ENCODE measurements around the gene STARD7. TPM values are rescaled to one million over a fixed set of nuclear protein-coding genes. Genes with fewer than 3 reads are reported as not detected.

The STARD7 gene
- polyA plus RNA-seq, 1 donor (not counting 4 experiments of a cell fraction or from before 2014, with no cell fraction given): 73.4 TPM

DNA sequence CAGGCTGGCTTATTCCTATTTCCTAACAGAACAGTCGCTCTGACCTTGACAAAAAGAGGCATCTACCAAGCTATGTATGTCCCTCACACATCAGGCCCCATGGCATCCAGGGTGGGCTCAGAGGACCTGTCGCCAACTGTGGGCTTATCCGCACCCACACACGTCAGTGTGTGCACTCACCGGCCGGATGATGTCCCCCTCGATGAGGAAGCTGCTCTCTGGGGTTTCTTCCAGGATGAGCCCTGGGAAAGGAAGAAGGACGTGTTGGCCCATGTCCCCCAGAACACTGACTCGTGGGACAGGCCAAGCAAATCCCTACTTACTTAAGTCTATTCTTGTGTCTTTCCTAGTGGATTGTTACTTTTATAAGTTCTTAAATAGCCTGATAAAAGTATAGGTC, 73.5 kb downstream of the STARD7 start:
- Histone ChIP-seq H3K36me3 (ENCODE audit: control insufficient read depth in 2 of 2, extremely low read depth in 1 of 2, insufficient read depth in 2 of 2, low read length in 2 of 2) (no peaks in the 10 kb centered on the region), H2AFZ (ENCODE audit: control insufficient read depth, low read length) (no peak overlapping the region), H3K27ac (ENCODE audit: control insufficient read depth, insufficient read depth, low read length) (no peak overlapping the region), H3K4me2 (ENCODE audit: control insufficient read depth, extremely low read depth, insufficient read depth, low read depth, low read length) (no peak overlapping the region), H3K9me1 (ENCODE audit: control insufficient read depth, extremely low read depth, insufficient read depth, low read length) (no peaks in the 10 kb centered on the region), H3K79me2 (ENCODE audit: control insufficient read depth, insufficient read depth, low read length) (no peaks in the 10 kb centered on the region), H4K20me1 (ENCODE audit: control insufficient read depth, extremely low read depth, insufficient read depth, low read length) (no peaks in the 10 kb centered on the region), H3K9ac (ENCODE audit: control insufficient read depth, extremely low read depth, insufficient read depth, low read length) (no peak overlapping the region), H3K4me1 (ENCODE audit: control insufficient read depth, extremely low read depth, insufficient read depth, low read length) (no peaks in the 10 kb centered on the region), H3K9me3 (ENCODE audit: control insufficient read depth, low read depth, low read length) (no peaks in the 10 kb centered on the region), H3K4me3 (ENCODE audit: control insufficient read depth in 2 of 3, extremely low read depth in 1 of 3, insufficient read depth in 2 of 3, low read depth in 1 of 3, low read length in 3 of 3) (no peak overlapping the region), H3K27me3 (ENCODE audit: control insufficient read depth, extremely low read depth, insufficient read depth, low read length) (peaks cover 19% of the 10 kb centered on the region)
- FAIRE-seq (no peak), DNase-seq (ENCODE audit: low read depth, low spot score) (no peak)
- TF ChIP-seq, protein P1, sequence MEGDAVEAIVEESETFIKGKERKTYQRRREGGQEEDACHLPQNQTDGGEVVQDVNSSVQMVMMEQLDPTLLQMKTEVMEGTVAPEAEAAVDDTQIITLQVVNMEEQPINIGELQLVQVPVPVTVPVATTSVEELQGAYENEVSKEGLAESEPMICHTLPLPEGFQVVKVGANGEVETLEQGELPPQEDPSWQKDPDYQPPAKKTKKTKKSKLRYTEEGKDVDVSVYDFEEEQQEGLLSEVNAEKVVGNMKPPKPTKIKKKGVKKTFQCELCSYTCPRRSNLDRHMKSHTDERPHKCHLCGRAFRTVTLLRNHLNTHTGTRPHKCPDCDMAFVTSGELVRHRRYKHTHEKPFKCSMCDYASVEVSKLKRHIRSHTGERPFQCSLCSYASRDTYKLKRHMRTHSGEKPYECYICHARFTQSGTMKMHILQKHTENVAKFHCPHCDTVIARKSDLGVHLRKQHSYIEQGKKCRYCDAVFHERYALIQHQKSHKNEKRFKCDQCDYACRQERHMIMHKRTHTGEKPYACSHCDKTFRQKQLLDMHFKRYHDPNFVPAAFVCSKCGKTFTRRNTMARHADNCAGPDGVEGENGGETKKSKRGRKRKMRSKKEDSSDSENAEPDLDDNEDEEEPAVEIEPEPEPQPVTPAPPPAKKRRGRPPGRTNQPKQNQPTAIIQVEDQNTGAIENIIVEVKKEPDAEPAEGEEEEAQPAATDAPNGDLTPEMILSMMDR (optimal IDR thresholded peaks at IDR 0.05 in 1 of 3, IDR thresholded peaks at IDR 0.05 in 1 of 3, conservative IDR thresholded peaks at IDR 0.05 in 1 of 3; ENCODE audit: extremely low read depth in 1 of 3, insufficient read depth in 2 of 3, low read length in 3 of 3): no peak
- TF ChIP-seq EZH2 (IDR thresholded peaks at IDR 0.05; ENCODE audit: low read length): no peak
- dilution Hi-C loops (cut with MboI; ENCODE audit: extremely low pct_ligation_motif_present, low sequenced_read_pairs): no loop called here

Other genes starting within 250 kb of the STARD7 start
- 2.6 to 8.4 TPM (median 7.4 TPM) in 3 replicates for gene ANKRD36C, start 217.0 kb downstream of the STARD7 start, polyA plus RNA-seq
- gene GPAT2, start 173.9 kb downstream of the STARD7 start, polyA plus RNA-seq: 0.05 to 0.29 TPM (median 0.06 TPM) in 3 replicates
- gene ADRA2B, start 92.3 kb downstream of the STARD7 start, polyA plus RNA-seq: 0.02 TPM in 1 of 3 replicates, not detected in the others
- gene ASTL, start 70.3 kb downstream of the STARD7 start, polyA plus RNA-seq: not detected in 3 replicates
- gene DUSP2, start 63.4 kb downstream of the STARD7 start, polyA plus RNA-seq: 0.79 to 2.1 TPM (median 1.2 TPM) in 3 replicates
- 30.8 to 45.6 TPM (median 35.8 TPM) in 3 replicates for gene TMEM127, start 57.2 kb upstream of the STARD7 start, polyA plus RNA-seq
- 67.4 to 90.9 TPM (median 76.9 TPM) in 3 replicates for gene CIAO1, start 57.4 kb upstream of the STARD7 start, polyA plus RNA-seq
- 78.4 to 97.5 TPM (median 79.4 TPM) in 3 replicates for gene SNRNP200, start 96.7 kb upstream of the STARD7 start, polyA plus RNA-seq
- gene ITPRIPL1, start 116.5 kb upstream of the STARD7 start, polyA plus RNA-seq: 0.28 to 0.66 TPM (median 0.58 TPM) in 3 replicates
- gene NCAPH, start 126.9 kb upstream of the STARD7 start, polyA plus RNA-seq: 2.1 to 21.1 TPM (median 14.4 TPM) in 3 replicates